DND-41 (cell line): ENCODE measurements around the gene MROH7.

Source experiments
- ATAC-seq: fragments of 200-7000 bp; cut with Tn5 transposase; 3 replicates; pipeline ENCODE4 v1.9.1; 2021; ENCODE audit warnings: low read depth; ENCODE audit not compliant: insufficient read depth
- DNase-seq: peaks from one replicate; pipeline ENCODE4 v3.0.0-alpha.2; 2020
- H2AFZ ChIP-seq: 2 replicates; pipeline ENCODE4 v1.6.0; 2012; ENCODE audit warnings: low read depth, low read length
- H3K27ac ChIP-seq: 2 replicates; pipeline ENCODE4 v1.5.1; 2012; ENCODE audit warnings: low read length, inconsistent platforms
- H3K27me3 ChIP-seq: fragments of 200-600 bp; sonication (generic); 2 replicates; pipeline ENCODE4 v1.6.0; 2012; ENCODE audit warnings: low read length, mild to moderate bottlenecking, inconsistent platforms; ENCODE audit not compliant: insufficient read depth, poor library complexity
- H3K36me3 ChIP-seq: 2 replicates; pipeline ENCODE4 v1.5.1; 2012; ENCODE audit warnings: low read length, inconsistent platforms; ENCODE audit not compliant: insufficient read depth
- H3K4me1 ChIP-seq: 2 replicates; pipeline ENCODE4 v1.5.1; 2012; ENCODE audit warnings: mild to moderate bottlenecking, low read length; ENCODE audit not compliant: insufficient read depth
- H3K4me2 ChIP-seq: 2 replicates; pipeline ENCODE4 v1.6.0; 2012; ENCODE audit warnings: mild to moderate bottlenecking, moderate library complexity, low read length, inconsistent platforms; ENCODE audit not compliant: insufficient read depth
- H3K4me3 ChIP-seq, 2 experiments: fragments of 200-600 bp in 1 of 2; shearing (Covaris generic) in 1 of 2; 2 replicates each; pipeline ENCODE4 v1.5.1; 2012 to 2016; ENCODE audit warnings: inconsistent platforms in 2 of 2, low read length in 2 of 2, mild to moderate bottlenecking in 2 of 2, low read depth in 1 of 2, moderate library complexity in 1 of 2
- H3K79me2 ChIP-seq: 2 replicates; pipeline ENCODE4 v1.6.0; 2012; ENCODE audit warnings: low read length, inconsistent platforms; ENCODE audit not compliant: insufficient read depth
- H3K9ac ChIP-seq: 2 replicates; pipeline ENCODE4 v1.6.0; 2012; ENCODE audit warnings: low read depth, mild to moderate bottlenecking, inconsistent platforms, low read length, moderate library complexity
- H3K9me3 ChIP-seq: 2 replicates; pipeline ENCODE4 v1.5.1; 2012; ENCODE audit warnings: low read length, moderate library complexity, mild to moderate bottlenecking, inconsistent platforms; ENCODE audit not compliant: insufficient read depth, severe bottlenecking
- H4K20me1 ChIP-seq: 2 replicates; pipeline ENCODE4 v1.6.0; 2012; ENCODE audit warnings: low read length; ENCODE audit not compliant: insufficient read depth
- EZH2 ChIP-seq: IDR thresholded peaks from 3 replicates; pipeline ENCODE4 v1.6.1; 2012; ENCODE audit warnings: borderline replicate concordance, low read depth, mild to moderate bottlenecking, moderate library complexity, low read length, inconsistent platforms; ENCODE audit not compliant: severe bottlenecking
- TF ChIP-seq, protein P1 (sequence below): IDR thresholded peaks from 2 replicates; pipeline ENCODE4 v1.5.1; 2012; ENCODE audit warnings: borderline replicate concordance, low read length, moderate library complexity, mild to moderate bottlenecking; ENCODE audit not compliant: poor library complexity, severe bottlenecking; ENCODE audit errors: extremely low read depth

Gene MROH7

DNA sequence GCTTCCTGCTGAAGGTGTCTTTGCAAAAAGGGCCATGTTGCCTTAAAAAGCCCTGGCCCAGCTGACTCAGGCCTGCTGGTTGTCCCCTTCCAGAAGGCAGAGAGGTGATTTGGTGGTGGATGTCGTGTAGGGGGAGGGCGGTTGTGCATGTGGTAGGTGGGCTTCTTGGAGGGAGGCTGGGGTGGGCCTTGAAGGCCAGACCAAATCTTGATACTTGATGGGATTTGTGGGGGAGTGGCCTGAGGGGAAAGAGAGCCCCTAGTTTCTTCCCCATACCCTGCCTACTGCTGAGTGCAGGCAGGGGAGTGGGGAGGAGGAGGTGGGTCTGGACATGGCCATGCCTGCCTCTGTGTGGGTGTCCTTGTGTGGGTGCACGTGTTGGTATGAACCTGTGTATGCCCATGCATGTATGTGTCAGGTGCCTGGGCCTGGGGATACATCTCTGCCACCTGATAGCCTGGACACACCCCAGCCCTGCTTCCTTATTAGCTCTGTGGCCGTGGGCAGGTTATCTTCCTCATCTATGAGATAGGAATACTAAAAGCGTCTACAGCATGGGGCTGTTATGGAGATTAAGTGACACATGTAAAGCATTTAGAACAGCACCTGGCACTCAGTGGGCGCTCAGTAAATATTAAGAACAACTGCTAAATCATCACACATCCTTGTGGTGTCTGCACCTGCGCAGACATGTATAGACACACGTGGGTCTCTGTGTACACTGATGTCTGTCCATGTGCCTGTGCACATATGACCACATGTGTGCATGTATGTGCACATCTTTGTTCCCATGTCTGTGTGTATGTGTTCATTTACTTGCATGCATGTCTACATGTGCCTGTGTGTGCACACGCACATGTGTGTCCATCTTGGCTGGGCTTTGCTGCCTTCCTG is 35.2 kb upstream of the MROH7 start:
- Histone ChIP-seq H3K79me2 (no peaks in the 10 kb centered on the region), H3K27ac (0 out of 2 replicates have a peak overlapping the region, but pooled peaks have one; percentile 12), H3K4me2 (no peak overlapping the region), H3K4me3 (no peak overlapping the region), H3K36me3 (no peaks in the 10 kb centered on the region), H4K20me1 (no peaks in the 10 kb centered on the region), H2AFZ (no peak overlapping the region), H3K4me1 (peaks cover 21% of the 10 kb centered on the region), H3K9ac (no peak overlapping the region), H3K9me3 (no peaks in the 10 kb centered on the region), H3K27me3 (no peaks in the 10 kb centered on the region)
- TF ChIP-seq EZH2 = no peak
- TF ChIP-seq, protein P1, sequence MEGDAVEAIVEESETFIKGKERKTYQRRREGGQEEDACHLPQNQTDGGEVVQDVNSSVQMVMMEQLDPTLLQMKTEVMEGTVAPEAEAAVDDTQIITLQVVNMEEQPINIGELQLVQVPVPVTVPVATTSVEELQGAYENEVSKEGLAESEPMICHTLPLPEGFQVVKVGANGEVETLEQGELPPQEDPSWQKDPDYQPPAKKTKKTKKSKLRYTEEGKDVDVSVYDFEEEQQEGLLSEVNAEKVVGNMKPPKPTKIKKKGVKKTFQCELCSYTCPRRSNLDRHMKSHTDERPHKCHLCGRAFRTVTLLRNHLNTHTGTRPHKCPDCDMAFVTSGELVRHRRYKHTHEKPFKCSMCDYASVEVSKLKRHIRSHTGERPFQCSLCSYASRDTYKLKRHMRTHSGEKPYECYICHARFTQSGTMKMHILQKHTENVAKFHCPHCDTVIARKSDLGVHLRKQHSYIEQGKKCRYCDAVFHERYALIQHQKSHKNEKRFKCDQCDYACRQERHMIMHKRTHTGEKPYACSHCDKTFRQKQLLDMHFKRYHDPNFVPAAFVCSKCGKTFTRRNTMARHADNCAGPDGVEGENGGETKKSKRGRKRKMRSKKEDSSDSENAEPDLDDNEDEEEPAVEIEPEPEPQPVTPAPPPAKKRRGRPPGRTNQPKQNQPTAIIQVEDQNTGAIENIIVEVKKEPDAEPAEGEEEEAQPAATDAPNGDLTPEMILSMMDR = no peak
- DNase-seq (no peak), ATAC-seq (no peak)

DNA sequence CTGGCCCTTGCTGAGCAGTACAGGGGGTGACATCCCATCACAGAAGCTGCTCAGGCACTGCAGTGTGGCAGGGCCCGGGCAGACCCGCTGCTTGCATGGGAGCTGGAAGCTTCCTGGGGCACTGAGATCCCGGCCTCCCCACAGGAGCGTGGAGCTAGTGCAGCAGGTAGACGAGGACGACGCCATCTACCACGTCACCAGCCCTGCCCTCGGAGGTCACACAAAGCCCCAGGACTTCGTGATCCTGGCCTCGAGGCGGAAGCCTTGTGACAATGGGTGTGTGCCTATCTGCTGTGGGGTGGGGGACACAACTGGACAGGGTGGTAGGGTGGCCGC is 34.6 kb upstream of the MROH7 start:
- no peak overlapping the region for H2AFZ ChIP-seq
- no peaks in the 10 kb centered on the region for H3K9me3 ChIP-seq
- peaks cover 21% of the 10 kb centered on the region for H3K4me1 ChIP-seq
- no peaks in the 10 kb centered on the region for H3K36me3 ChIP-seq
- no peaks in the 10 kb centered on the region for H3K79me2 ChIP-seq
- no peak overlapping the region for H3K27ac ChIP-seq
- no peak overlapping the region for H3K9ac ChIP-seq
- no peak for DNase-seq
- H3K27me3 ChIP-seq = no peaks in the 10 kb centered on the region
- no peak overlapping the region for H3K4me2 ChIP-seq
- no peak for TF ChIP-seq EZH2
- TF ChIP-seq, protein P1 = no peak
- H4K20me1 ChIP-seq = no peaks in the 10 kb centered on the region
- H3K4me3 ChIP-seq = no peak overlapping the region
- no peak for ATAC-seq

DNA sequence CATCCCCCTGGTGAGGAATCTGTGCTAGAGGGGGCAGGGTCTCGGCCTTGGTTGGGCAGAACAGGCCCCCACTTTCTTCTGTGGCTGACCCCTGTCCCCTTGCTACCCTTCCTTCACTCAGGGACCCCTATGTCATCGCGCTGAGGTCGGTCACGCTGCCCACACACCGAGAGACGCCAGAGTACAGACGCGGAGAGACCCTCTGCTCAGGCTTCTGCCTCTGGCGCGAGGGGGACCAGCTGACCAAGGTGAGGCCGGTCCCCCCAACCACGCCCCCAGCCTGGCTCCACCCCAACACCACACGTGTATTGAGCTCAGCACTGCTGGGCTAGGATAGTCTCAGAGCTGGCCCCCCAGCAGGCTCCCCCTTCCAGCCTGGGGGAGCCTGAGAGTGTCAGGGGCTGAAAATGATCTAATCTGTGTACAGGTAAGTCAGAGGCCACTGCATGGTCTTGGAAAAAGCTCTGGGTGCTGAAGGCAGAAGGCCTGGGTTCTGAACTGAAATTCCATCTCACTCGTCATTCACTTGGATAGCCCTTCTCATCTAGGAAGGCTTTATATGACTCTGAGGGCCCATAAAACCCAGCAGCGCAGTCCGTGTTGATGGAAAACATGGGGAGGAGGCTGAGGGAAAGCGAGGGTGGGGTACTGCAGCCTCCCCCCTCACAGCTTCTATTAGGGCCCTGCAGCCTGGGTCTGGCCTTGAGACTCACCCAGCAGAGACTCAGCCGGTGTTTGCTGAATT is 33.6 kb upstream of the MROH7 start:
- no peaks in the 10 kb centered on the region for H3K9me3 ChIP-seq
- H3K9ac ChIP-seq = no peak overlapping the region
- H3K27ac ChIP-seq = no peak overlapping the region
- H4K20me1 ChIP-seq = no peaks in the 10 kb centered on the region
- no peaks in the 10 kb centered on the region for H3K36me3 ChIP-seq
- no peaks in the 10 kb centered on the region for H3K27me3 ChIP-seq
- TF ChIP-seq EZH2 = no peak
- TF ChIP-seq, protein P1 = no peak
- H3K79me2 ChIP-seq = no peaks in the 10 kb centered on the region
- no peak overlapping the region for H3K4me2 ChIP-seq
- DNase-seq (no peak), ATAC-seq (no peak)
- H3K4me3 ChIP-seq = no peak overlapping the region
- H3K4me1 ChIP-seq = peaks cover 21% of the 10 kb centered on the region
- no peak overlapping the region for H2AFZ ChIP-seq
